Measurements from ENCODE around the gene SPOCD1. TPM values are rescaled to one million over a fixed set of nuclear protein-coding genes. Genes with fewer than 3 reads are reported as not detected.

The SPOCD1 gene
- total and polyA plus RNA-seq, 4 donors: under 0.01 to 0.19 (median 0.12) TPM; not detected in 1

DNA sequence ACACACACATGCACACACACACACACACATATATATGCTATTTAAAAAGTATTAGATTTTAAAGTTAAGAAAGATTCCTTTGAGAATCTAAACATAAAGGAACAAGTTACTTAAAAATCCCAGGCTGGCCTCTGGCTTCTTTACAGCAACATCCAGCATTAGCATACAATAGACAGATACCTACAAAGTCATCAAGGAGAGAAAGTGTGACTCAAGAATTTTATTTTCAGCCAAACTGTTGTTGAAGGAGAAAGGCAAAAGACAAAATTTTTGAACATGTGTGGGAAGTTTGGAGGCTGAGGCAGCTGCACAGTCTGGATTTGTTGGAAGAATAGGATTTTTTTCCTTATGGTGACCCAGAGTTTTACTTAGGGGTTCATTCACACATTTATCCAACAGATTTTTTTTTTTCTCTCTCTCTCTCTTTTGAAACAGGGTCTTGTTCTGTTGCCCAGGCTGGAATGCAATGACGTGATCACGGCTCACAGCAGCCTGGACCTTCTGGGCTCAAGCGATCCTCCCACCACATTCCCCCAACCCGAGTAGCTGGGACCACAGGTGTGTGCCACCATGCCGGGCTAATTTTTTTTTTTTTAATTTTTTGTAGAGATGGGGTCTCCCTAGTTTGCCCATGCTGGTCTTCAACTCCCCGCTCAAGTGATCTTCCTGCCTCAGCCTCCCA is 24.0 kb upstream of the SPOCD1 start:
- no peak for DNase-seq (ENCODE audit: low spot score)
- no peak overlapping the region for H3K9ac ChIP-seq (ENCODE audit: low read depth in 1 of 2, low read length in 2 of 2)
- no peaks in the 10 kb centered on the region for H3K9me3 ChIP-seq (ENCODE audit: control insufficient read depth in 4 of 4, low read length in 3 of 4)
- no peaks in the 10 kb centered on the region for H3K4me1 ChIP-seq (ENCODE audit: control insufficient read depth in 4 of 4, insufficient read depth in 4 of 4, low read length in 3 of 4)
- H3K27me3 ChIP-seq (ENCODE audit: control insufficient read depth in 4 of 4, insufficient read depth in 4 of 4, low read length in 3 of 4): no peaks in the 10 kb centered on the region
- 88% methylated on average over 6 of the region's 6 CpGs for WGBS
- TF ChIP-seq, protein P1, sequence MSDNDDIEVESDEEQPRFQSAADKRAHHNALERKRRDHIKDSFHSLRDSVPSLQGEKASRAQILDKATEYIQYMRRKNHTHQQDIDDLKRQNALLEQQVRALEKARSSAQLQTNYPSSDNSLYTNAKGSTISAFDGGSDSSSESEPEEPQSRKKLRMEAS (IDR thresholded peaks at IDR 0.05): no peak
- TF ChIP-seq, protein P2, sequence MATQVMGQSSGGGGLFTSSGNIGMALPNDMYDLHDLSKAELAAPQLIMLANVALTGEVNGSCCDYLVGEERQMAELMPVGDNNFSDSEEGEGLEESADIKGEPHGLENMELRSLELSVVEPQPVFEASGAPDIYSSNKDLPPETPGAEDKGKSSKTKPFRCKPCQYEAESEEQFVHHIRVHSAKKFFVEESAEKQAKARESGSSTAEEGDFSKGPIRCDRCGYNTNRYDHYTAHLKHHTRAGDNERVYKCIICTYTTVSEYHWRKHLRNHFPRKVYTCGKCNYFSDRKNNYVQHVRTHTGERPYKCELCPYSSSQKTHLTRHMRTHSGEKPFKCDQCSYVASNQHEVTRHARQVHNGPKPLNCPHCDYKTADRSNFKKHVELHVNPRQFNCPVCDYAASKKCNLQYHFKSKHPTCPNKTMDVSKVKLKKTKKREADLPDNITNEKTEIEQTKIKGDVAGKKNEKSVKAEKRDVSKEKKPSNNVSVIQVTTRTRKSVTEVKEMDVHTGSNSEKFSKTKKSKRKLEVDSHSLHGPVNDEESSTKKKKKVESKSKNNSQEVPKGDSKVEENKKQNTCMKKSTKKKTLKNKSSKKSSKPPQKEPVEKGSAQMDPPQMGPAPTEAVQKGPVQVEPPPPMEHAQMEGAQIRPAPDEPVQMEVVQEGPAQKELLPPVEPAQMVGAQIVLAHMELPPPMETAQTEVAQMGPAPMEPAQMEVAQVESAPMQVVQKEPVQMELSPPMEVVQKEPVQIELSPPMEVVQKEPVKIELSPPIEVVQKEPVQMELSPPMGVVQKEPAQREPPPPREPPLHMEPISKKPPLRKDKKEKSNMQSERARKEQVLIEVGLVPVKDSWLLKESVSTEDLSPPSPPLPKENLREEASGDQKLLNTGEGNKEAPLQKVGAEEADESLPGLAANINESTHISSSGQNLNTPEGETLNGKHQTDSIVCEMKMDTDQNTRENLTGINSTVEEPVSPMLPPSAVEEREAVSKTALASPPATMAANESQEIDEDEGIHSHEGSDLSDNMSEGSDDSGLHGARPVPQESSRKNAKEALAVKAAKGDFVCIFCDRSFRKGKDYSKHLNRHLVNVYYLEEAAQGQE (IDR thresholded peaks at IDR 0.05): no peak
- TF ChIP-seq, protein P3, sequence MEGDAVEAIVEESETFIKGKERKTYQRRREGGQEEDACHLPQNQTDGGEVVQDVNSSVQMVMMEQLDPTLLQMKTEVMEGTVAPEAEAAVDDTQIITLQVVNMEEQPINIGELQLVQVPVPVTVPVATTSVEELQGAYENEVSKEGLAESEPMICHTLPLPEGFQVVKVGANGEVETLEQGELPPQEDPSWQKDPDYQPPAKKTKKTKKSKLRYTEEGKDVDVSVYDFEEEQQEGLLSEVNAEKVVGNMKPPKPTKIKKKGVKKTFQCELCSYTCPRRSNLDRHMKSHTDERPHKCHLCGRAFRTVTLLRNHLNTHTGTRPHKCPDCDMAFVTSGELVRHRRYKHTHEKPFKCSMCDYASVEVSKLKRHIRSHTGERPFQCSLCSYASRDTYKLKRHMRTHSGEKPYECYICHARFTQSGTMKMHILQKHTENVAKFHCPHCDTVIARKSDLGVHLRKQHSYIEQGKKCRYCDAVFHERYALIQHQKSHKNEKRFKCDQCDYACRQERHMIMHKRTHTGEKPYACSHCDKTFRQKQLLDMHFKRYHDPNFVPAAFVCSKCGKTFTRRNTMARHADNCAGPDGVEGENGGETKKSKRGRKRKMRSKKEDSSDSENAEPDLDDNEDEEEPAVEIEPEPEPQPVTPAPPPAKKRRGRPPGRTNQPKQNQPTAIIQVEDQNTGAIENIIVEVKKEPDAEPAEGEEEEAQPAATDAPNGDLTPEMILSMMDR (IDR thresholded peaks at IDR 0.05; ENCODE audit: low read depth, low read length, missing input control): no peak
- TF ChIP-seq HNF4G (IDR thresholded peaks at IDR 0.05) (no peak), HNF4A (conservative IDR thresholded peaks at IDR 0.05) (no peak), EGR1 (IDR thresholded peaks at IDR 0.05; ENCODE audit: low read depth in 2 of 2) (no peak), FOXA2 (IDR thresholded peaks at IDR 0.05) (no peak), RXRA (IDR thresholded peaks at IDR 0.05) (no peak), FOXA1 (IDR thresholded peaks at IDR 0.05) (no peak), NR2F2 (IDR thresholded peaks at IDR 0.05) (no peak), RAD21 (IDR thresholded peaks at IDR 0.05) (no peak), SP1 (IDR thresholded peaks at IDR 0.05) (no peak), GABPA (IDR thresholded peaks at IDR 0.05 in 1 of 2, conservative IDR thresholded peaks at IDR 0.05 in 1 of 2) (no peak), TAF1 (conservative IDR thresholded peaks at IDR 0.05) (no peak), JUND (IDR thresholded peaks at IDR 0.05) (no peak), YY1 (IDR thresholded peaks at IDR 0.05) (no peak)
- TF ChIP-seq, protein P4, sequence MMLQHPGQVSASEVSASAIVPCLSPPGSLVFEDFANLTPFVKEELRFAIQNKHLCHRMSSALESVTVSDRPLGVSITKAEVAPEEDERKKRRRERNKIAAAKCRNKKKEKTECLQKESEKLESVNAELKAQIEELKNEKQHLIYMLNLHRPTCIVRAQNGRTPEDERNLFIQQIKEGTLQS (IDR thresholded peaks at IDR 0.05): no peak
- TF ChIP-seq, protein P5, sequence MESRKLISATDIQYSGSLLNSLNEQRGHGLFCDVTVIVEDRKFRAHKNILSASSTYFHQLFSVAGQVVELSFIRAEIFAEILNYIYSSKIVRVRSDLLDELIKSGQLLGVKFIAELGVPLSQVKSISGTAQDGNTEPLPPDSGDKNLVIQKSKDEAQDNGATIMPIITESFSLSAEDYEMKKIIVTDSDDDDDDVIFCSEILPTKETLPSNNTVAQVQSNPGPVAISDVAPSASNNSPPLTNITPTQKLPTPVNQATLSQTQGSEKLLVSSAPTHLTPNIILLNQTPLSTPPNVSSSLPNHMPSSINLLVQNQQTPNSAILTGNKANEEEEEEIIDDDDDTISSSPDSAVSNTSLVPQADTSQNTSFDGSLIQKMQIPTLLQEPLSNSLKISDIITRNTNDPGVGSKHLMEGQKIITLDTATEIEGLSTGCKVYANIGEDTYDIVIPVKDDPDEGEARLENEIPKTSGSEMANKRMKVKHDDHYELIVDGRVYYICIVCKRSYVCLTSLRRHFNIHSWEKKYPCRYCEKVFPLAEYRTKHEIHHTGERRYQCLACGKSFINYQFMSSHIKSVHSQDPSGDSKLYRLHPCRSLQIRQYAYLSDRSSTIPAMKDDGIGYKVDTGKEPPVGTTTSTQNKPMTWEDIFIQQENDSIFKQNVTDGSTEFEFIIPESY (IDR thresholded peaks at IDR 0.05): no peak
- H3K27ac ChIP-seq (ENCODE audit: low read depth in 1 of 2, low read length in 2 of 2): no peak overlapping the region
- H3K36me3 ChIP-seq (ENCODE audit: control insufficient read depth in 4 of 4, insufficient read depth in 3 of 4, low read depth in 1 of 4, low read length in 3 of 4): no peaks in the 10 kb centered on the region
- H3K4me3 ChIP-seq (ENCODE audit: low read depth in 1 of 3, low read length in 3 of 3): no peak overlapping the region

Data from liver (tissue), 9 donors.